HG03432 (cell line): ENCODE results near the gene C11orf52.

Experiments used
- ATAC-seq: cut with Tn5 transposase; IDR thresholded peaks from one replicate; pipeline ENCODE4 v1.9.1; 2021; ENCODE audit warnings: mild to moderate bottlenecking, moderate library complexity; ENCODE audit not compliant: unreplicated experiment

C11orf52 gene

DNA sequence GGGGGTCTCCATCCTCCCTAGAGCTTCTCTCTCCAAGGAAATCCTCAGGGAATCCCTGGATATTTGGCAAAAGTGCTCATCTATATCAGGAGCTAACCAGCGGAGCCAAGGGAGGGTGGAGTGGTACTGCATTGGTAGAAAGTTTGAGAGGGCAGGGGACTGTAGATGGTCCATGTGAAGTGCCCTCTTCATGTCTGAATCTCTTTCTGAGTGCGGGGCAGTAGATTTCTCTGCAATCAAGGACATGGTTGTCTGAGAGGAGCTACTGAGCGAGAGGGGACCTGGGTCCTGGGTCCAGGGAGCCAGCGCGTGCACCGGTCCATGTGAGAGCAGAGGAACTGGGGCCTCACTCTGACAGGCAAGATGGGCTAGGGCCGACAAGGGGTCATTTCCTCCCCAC lies 19.1 kb downstream of the C11orf52 start:
- no peak for ATAC-seq

DNA sequence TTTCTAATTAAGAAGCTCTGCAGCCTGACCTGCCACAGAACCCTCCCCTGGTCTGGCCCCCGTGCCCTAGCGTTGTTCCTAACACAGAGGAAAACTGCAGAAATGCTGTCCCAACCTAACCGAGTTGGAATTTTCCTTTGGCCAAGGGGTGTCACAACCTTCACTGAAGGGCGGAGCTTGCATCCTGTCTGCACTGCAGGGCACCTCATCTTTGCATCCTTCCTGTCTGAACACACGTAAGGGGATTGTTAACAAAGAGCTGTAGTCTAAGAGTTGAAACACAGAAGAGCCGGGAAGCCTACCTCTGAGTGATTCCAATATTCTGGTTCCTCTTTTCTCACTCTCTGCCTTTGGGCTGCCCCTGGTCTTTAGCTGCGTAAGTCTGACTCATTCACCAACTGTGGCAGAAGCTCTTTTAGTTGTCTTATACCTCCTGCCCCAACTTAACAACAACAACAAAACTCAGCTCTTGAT lies 20.0 kb downstream of the C11orf52 start:
- ATAC-seq = peak; percentile 94

DNA sequence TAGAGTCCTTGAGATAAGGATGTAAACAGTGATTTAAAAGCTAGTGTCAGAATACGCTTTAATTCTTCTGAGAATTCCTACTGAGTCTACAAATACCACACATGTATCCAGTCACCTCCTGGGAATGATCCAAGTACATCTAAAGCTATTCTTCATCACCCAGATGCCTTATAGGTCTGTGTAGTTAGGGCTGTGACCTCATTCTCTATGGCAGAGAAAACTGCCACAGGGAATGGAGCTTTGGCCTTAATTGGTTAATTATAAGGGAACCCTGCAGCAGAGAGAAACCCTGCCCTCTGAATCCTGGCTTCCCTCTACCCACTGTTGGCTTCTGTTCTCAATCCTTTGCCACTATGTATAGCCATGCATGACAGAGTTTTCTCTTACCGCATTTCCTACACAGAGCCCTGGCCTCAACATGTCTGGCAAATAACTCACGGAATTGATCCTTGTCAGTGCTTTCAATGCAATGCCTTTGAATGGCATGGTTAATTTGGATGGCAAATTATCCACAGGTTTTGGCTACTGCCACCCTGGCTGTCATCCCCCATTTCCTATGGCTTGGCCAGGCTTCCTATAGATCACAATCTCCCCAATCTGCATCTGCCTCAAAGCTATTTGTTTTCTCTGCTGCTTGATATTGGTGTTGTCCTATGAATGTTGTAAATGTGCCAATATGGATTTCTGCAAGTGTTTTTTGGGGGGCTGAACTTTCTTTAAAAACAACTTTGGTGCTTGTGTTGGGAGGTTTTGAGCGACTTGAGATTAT lies 21.3 kb downstream of the C11orf52 start:
- no peak for ATAC-seq

DNA sequence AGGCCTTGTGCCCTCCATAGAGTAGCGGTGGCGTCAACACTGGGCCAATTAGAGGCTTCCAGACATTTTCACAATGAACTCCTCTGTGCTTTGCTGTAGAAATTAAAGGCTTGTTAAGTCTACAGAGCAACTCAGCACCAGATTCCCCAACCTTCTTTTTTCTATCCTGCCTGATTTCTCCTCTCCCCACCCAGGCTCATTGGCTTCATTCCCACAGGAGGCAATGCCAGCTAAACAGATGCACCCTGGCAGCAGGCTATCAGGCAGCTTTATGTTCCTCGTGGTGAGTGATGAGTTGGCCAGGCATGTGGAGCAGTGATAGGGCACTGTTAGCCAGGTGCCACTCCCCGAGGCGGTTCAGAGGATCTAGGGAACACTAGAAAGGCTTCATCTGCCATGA lies 23.2 kb downstream of the C11orf52 start:
- no peak for ATAC-seq

DNA sequence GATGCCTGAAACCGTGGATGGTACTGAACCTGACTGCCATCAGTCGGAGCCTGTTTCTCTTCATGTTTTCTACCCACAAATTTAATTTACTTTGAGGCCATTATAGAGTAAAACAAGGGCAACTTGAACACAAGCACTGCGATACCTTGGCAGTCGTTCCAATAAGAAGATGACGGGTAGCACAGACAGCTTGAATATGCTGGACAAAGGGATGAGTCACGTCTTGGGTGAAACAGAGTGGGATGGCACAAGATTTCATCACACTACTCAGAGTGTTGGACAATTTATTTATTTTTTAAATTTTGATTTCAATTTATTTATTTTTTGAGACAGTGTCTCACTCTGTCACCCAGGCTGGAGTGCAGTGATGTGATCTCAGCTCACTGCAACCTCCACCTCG lies 24.1 kb downstream of the C11orf52 start:
- ATAC-seq = no peak

DNA sequence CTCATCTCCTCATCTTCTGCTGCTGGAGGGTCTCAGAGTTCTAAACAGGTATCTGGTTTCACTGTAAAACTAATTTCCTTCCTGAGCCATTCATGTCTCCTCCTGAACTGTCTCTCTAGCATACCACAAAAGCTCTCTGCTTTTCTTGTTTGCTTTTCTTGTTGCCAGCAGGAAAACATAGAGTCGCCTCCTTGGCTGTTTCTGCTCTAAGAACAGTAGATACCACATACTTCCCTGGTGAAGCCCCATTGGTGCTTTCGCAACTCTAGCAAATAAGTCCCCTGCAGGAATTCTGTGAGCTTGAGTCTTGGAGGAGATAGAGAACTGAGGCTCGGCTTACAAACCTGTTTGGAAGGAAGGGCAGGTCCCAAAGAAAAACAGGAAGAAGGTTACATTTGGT lies 25.4 kb downstream of the C11orf52 start:
- ATAC-seq = no peak

DNA sequence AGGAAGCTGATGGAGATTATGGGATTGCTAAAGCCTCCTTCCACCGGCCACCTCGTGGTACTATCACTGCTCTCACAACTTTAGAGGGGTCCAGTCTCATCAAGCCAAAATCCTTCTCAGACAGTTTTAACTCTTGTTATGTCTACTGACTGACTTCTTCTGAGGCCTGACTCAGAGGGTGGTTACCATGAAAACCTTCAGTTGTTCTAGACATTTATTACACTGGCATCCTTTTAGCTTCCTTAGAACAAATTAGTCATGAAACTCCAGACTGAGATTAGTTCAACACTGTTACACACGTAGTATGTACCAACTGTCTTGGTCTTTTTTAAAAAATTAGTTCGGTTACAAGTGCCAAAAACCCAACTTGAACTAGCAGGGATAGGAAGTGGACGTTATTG lies 25.9 kb downstream of the C11orf52 start:
- no peak for ATAC-seq

DNA sequence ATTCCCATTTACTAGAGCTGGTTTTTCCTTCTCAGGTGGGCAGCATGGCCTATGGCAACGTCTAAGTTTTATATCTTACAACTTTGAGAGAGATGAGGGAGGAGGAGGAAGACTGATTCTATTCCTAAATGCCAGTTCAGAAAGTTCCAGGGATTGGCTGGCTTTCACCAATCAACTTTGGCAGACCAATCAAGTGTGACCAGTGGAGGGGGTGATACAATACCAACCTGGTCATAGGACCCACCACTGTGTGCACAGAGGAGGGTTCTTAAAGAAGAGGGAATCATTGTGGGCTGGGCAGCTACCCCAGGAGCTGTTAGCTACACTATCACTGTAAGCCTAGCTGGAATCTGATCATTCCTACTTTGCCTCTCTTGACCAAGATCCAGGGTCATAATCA lies 26.5 kb downstream of the C11orf52 start:
- no peak for ATAC-seq

DNA sequence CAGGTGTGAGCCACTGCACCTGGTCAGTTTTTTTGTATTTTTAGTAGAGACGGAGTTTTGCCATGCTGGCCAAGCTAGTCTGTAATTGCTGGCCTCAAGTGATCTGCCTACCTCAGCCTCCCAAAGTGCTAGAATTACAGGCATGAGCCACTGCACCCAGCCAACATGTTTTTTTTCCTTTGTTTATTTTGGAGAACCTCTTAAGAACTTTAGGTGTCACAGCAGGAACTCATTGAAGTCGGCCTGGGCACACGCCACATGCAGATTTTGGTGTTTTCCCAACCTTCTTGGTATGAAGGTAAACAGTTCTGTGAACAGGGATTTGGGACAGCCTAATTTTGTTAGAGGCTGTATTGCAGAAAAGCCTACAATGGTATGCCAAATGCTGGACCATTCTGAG lies 27.8 kb downstream of the C11orf52 start:
- ATAC-seq = no peak

DNA sequence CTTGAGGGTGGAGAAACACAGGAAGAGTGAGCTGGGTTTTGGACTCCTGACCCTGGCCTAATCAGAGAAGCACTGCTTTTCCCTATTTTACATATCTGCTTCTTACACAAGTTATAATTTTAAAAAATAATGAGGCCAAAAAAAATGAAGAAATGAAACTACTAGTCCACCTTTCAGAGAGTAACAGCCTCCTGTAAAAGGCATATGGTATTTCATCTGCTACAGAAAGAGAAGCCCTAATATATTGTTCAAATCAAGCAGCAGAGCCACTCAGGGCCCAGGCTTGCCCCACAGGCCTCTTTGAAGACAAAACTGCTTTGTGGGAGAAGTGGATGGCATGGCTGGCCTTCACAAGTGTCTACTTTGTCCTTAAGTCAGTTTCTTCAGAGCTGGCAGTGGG lies 28.4 kb downstream of the C11orf52 start:
- no peak for ATAC-seq

DNA sequence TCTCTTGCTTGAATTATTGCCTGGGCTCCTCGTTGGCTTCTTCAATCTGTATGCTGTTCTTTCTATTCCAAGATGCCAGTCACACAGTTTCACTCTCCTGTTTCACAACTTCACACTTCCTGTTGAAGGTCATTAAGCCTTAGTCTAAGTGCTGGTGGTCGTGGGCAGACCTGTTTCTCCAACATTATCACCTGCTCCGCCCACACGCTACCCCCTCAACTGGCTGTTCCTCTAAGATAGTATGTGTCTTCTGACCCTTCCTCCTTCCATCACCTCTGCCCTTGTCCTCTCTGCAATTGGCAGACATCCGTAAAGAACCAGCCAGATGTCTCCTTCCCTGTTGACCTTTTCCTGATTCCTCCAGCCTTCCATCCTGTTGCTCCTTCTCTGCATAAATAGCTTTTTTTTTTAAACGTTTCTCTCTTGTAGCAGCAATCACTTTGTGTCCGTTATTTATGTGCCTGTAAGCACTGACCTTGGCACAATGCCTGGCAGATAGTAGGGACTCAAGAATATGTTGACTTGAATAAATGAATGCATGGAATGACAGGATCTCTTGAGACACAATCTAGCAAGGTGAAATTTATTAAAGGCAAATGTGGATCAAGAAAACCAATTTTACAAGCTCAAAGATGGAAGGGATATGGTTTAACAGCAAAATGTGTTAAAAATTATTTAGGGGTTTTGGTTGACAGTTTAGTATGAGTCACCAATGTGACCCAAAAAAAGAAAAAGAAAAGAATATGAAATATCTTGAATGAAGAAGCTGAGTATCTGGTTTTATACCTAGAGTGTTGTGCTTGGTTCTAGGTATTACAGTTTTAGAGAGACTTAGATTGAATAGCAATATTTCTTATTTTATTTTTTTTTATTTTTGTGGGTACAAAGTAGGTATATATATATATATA lies 31.1 kb downstream of the C11orf52 start:
- no peak for ATAC-seq

DNA sequence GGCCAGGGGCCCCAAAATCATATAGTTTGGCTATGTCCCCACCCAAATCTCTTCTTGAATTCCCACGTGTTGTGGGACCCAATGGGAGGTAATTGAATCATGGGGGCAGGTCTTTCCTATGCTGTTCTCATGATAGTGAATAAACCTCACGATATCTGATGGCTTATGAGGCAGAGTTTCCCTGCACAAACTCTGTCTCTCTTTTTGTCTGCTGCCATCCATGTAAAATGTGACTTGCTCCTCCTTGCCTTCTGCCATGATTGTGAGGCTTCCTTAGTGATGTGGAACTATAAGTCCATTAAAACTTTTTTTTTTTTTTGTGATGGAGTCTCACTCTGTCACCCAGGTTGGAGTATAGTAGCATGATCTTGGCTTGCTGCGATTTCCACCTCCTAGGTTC lies 32.9 kb downstream of the C11orf52 start:
- no peak for ATAC-seq

DNA sequence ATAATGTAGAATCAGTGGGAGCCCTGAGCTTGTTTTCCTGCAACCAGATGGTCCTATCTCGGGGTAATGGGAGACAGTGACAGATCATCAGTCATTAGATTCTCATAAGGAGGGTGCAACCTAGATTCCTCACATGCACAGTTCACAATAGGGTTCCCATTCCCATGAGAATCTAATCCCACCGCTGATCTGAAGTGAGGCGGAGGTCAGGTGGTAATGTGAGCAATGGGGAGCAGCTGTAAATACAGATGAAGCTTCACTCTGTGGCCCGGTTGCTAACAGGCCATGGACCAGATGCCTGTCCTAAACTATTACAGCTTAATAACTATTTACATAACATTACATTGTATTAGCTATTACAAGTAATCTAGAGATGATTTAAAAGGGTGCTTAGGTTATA lies 35.4 kb downstream of the C11orf52 start:
- no peak for ATAC-seq

DNA sequence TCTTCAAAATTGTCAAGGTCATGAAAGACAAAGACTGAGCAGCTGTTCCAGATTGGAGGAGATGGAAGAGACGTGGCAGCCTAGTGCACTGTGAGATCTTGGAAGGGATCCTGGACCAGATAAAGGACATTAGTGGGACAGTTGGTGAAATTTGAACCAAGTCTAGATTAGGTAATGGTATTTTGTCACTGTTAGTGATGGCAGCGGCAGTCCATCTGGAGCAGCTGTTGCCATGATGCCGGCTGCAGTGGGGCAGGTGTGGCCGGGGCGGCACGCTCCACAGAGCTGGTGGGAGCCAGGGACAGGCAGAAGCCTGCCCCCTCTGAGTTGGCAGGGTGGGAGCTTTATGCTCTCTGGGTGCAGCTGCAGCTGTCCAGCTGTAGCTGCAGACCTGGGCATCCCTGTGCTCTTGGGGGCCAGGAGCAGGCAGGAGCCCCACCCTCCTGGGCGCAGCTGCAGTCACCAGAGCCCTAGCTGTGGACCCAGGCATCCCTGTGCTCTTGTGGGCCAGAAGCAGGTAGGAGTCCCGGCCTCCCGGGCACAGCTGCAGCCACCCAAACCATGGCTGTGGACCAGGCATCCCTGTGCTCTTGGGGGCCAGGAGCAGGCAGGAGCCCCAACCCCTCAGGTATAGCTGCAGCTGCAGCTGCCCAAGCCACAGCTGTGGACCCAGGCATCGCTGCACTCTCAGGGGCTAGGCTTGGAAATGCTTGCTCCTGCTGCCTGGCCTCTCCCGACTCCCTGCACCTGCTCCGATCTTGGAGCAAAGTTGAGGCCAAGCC lies 39.1 kb downstream of the C11orf52 start:
- ATAC-seq = no peak

DNA sequence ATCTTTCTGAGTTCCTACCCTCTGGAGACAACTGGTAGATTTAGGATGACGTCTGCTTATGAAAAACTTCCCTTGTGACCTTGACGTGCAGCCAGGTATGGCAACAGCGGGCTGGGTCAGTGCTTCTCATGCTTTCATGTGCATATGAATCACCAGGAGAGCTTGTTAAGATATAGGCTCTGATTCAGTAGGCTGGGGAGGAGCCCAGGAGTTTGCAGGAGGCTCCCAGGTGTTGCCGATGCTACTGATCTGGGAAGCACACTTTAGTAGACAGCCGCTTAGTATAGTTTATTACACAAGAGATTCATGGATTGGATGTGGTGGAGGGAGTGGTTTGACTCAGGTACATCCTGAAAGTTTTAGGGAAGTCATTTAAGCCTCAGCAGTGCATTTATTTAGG lies 42.2 kb downstream of the C11orf52 start:
- ATAC-seq = no peak

DNA sequence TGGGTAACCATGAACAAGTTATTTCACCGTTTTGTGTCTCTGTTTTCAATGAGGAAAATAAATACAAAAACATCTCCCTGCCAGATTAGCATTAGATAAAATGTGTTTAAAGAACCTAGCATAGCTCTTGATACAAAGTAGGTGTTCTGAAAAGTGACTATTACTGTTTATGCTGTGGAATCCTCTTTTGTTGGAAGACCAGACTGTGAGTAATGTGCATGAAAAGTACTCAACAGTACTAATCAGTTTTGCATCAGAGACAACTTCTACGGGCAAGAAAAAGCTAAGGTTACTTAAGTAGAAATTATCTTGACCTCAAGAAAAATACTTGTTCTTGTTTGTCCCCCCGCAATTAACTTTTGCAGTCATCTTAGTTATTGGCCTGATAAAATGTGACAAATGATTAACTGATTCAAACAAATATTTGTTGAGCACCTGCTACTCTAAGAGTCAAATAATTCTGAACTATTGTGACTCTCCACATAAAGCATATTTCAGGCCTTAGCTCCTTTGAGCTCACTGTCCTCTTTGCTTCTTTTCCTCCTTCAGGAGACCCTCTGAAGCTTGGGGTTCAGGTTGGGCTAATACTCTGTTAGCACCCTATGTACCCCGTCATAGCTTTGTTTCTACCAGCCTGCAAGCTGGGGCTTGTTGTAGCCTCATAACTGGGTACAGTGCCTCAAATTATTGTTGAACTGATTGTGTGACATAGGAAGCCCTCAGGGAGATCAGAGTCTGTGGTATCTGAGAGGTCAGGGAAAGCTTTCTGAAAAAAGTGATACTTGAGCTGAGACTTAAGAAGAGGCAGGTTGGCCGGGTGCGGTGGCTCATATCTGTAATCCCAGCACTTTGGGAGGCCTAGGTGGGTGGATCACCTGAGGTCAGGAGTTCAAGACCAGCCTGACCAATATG lies 42.9 kb downstream of the C11orf52 start:
- ATAC-seq = no peak

DNA sequence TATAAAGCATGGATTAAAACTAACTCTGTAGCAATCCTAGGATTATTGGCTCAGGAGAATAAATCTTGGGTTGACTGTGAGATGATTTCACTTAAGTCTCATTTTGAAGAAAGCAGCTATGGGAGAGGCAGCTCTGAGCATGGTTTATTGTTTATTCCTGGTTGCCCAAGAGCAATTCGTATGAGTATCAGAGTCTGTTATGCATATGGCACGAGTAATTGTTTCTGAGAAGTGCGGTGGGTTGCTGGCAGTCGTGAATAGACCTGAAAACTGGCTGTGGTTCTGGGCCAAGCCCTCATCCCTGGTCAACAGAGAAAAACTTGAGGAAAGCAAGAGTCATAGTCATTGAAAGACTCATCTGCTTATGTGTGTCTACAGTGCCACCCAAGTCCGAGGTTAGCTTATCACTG lies 45.2 kb downstream of the C11orf52 start:
- ATAC-seq = no peak

DNA sequence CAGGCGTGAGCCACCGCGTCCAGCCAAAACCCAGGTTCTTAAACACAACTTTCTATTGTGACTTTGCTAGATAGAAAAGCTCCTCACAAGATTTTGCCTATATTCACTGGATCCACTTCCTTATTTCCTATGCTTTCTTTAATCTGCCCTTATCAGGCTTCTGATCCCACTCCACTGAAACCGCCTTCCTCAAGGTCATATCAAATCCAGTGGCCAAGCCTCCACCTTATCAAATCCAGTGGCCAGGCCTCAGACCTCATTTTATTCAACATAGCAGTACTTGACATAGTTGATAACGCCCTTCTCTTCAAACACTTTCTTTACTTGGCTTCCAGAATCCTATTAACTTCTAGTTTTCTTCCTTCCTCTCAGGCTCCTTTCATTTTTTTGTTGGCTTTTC lies 48.0 kb downstream of the C11orf52 start:
- no peak for ATAC-seq

DNA sequence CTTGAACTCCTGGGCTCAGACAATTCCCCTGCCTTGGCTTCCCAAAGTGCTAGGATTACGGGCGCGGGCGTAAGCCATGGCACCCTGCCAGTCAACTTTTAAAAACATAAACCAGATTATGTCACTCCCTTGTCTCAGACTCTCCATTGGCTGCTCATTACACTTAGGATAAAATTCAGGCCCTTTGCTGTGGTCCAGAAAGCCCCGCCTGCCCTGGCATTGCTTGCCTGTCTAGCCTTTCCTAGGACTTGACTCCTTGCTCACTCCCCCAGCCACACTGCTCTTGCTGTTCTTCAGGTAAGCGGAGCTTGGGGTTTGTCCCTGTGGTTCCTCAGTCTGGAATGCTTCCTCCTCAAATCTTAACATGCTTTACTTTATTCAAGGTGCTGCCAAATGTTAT lies 48.9 kb downstream of the C11orf52 start:
- no peak for ATAC-seq

DNA sequence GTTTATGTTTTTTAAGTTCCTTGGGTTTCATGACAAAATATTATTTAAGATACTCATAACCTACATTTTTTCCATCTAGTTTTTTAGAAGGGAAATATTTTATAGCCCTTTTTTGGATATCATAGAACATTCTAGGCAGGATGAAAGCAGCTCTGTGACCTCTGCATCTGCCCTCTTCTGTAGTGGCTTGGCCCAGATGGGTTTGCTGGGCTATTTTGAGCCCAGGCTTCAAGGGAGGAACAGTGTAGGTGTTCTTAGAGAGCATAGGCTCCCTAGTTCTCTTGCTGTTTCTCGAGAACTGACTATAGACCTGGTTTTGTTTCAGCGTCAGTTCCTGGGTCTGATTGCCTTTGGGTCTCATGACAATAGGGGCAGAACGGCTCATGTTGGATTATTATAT lies 50.6 kb downstream of the C11orf52 start:
- no peak for ATAC-seq
